HepG2 (cell line): ENCODE results near the gene EFS. TPM values are rescaled to one million over a fixed set of nuclear protein-coding genes. Genes with fewer than 3 reads are reported as not detected.

Experiments
- AGO1 ChIP-seq: fragments of 200-400 bp; formaldehyde crosslinking; IDR thresholded peaks from 2 replicates; pipeline ENCODE4 v1.6.1; 2017; ENCODE audit warnings: mild to moderate bottlenecking, low read depth, low read length, moderate library complexity; ENCODE audit not compliant: poor library complexity, severe bottlenecking
- HOXD1 ChIP-seq: sonication (generic); formaldehyde crosslinking; IDR thresholded peaks from 2 replicates; pipeline ENCODE4 v1.5.0; 2020; ENCODE audit warnings: missing genetic modification reagents
- KAT2B ChIP-seq: fragments of 150-350 bp; IDR thresholded peaks from 2 replicates; pipeline ENCODE4 v1.6.1; 2014; ENCODE audit warnings: low read depth, low read length, borderline replicate concordance
- NFKB2 ChIP-seq: sonication (generic); formaldehyde crosslinking; IDR thresholded peaks from 2 replicates; pipeline ENCODE4 v1.4.0; 2020; ENCODE audit warnings: missing genetic modification reagents, borderline replicate concordance
- SOX13 ChIP-seq, 3 experiments: fragments of 450-650 bp in 1 of 3; sonication (generic) in 1 of 3; formaldehyde crosslinking in 1 of 3; IDR thresholded peaks in 2 of 3; conservative IDR thresholded peaks in 1 of 3; 2 replicates each; pipeline versions ENCODE4 v1.5.0 to v1.6.1; 2016 to 2020; ENCODE audit warnings: antibody characterized with exemption in 1 of 3, mild to moderate bottlenecking in 1 of 3, missing compliant biosample characterization in 1 of 3, missing genetic modification reagents in 1 of 3, moderate library complexity in 1 of 3
- YY1 ChIP-seq: IDR thresholded peaks from 2 replicates; pipeline ENCODE4 v1.6.1; 2011; ENCODE audit warnings: low read length, low read depth, moderate library complexity, mild to moderate bottlenecking; ENCODE audit not compliant: insufficient read depth, insufficient replicate concordance
- ZNF280B ChIP-seq: sonication (generic); formaldehyde crosslinking; IDR thresholded peaks from 2 replicates; pipeline ENCODE4 v1.5.0; 2020; ENCODE audit warnings: missing genetic modification reagents, mild to moderate bottlenecking, borderline replicate concordance
- ZNF430 ChIP-seq: sonication (generic); formaldehyde crosslinking; IDR thresholded peaks from 2 replicates; pipeline ENCODE4 v1.9.0; 2021; ENCODE audit warnings: mild to moderate bottlenecking, missing genetic modification reagents
- polyA plus RNA-seq, 8 experiments: library from polyadenylated mRNA; depleted of rRNA in 3 of 8; stranded (reverse) in 7 of 8; unstranded in 1 of 8; fragments of >200 nt; fragmentation: Illumina TruSeq in 4 of 8; extraction: Trizol in 4 of 8; gene quantifications; 2 replicates each; pipeline versions ENCODE4 v1.2.1 to v1.2.3, GENCODE V29; 2011 to 2016; ENCODE audit warnings: low read depth in 4 of 8, missing spikeins in 1 of 8, mixed read lengths in 1 of 8; ENCODE audit not compliant: insufficient read depth in 1 of 8
- total RNA-seq, 5 experiments: library from RNA; depleted of rRNA; stranded (reverse); fragments of >200 nt; fragmentation: Illumina TruSeq; extraction: Trizol; gene quantifications; 2 replicates each; pipeline ENCODE4 v1.2.3, GENCODE V29; 2016; ENCODE audit warnings: low read depth in 1 of 5

EFS gene
- total and polyA plus RNA-seq, 2 of the 13 experiments (the other 11 are each of a cell fraction or from before 2014, with no cell fraction given), result not detected

- TF ChIP-seq YY1, result no peak
- 0 out of 2 replicates have a peak, but pooled peaks have one; percentile 46 for TF ChIP-seq ZNF280B (CRISPR knock-in tag)
- TF ChIP-seq ZNF430, result 0 out of 2 replicates have a peak, but pooled peaks have one; percentile 5
- no peak for TF ChIP-seq NFKB2 (CRISPR knock-in tag)
- no peak for TF ChIP-seq KAT2B
- TF ChIP-seq HOXD1 (CRISPR knock-in tag), result no peak
- peak; percentile 30 for TF ChIP-seq AGO1
- TF ChIP-seq SOX13 (IDR thresholded peaks at IDR 0.05), result no peak
- TF ChIP-seq SOX13 (CRISPR knock-in tag; conservative IDR thresholded peaks at IDR 0.05 in 1 of 2, IDR thresholded peaks at IDR 0.05 in 1 of 2), result no peak
- TF ChIP-seq, all 625 proteins: peak for 7
Measured at GRCh38 chr14:23308721-23309445, 56.1 kb downstream of the EFS start (continued).
